MM.1S (cell line): ENCODE data around the gene F2.

ENCODE experiments used
- CTCF ChIP-seq: fragments of 300-600 bp; sonication (generic); IDR thresholded peaks from 2 replicates; pipeline ENCODE4 v1.5.1; 2016; ENCODE audit warnings: antibody characterized with exemption, low read length, mixed read lengths
- EZH2 ChIP-seq: fragments of 300-600 bp; sonication (generic); optimal IDR thresholded peaks from 2 replicates; pipeline ENCODE3; 2017; ENCODE audit warnings: low read depth, mild to moderate bottlenecking, antibody characterized with exemption, low read length, mixed read lengths
- EZH2phosphoT487 ChIP-seq: fragments of 300-600 bp; sonication (generic); IDR thresholded peaks from 2 replicates; pipeline ENCODE4 v1.6.1; 2018; ENCODE audit warnings: antibody characterized with exemption, low read length

GRCh38 chr11:46697303-46697702, 21.7 kb upstream of the F2 start:
- TF ChIP-seq CTCF (no peak), EZH2 (no peak), EZH2phosphoT487 (no peak)
